CD8-positive, alpha-beta memory T cell (primary cell): ENCODE data around the gene LAMTOR5. TPM values are rescaled to one million over a fixed set of nuclear protein-coding genes. Genes with fewer than 3 reads are reported as not detected.

Experiments used
- CTCF ChIA-PET: fragments of 350-600 bp; sonication (Branson Sonifier 250); formaldehyde crosslinking; loops from one replicate; lab custom pipeline; 2021; ENCODE audit warnings: antibody characterized with exemption; lab: Charles Lee
- POLR2A ChIA-PET: fragments of 350-600 bp; sonication (Branson Sonifier 250); formaldehyde crosslinking; loops from one replicate; lab custom pipeline; 2021; ENCODE audit warnings: antibody characterized with exemption; lab: Charles Lee
- DNase-seq, 5 donors: peaks; one replicate each; pipeline versions ENCODE4 v3.0.0 to v3.0.0-alpha.2; 2020 to 2022; ENCODE audit warnings: mixed read lengths in 1 of 5
- H3K27ac ChIP-seq: one replicate; pipeline ENCODE4 v1.7.0; 2013; ENCODE audit warnings: low read depth, mild to moderate bottlenecking, low read length, moderate library complexity
- H3K27me3 ChIP-seq: 2 replicates; pipeline ENCODE4 v1.7.0; 2013; ENCODE audit warnings: low read length, mild to moderate bottlenecking; ENCODE audit not compliant: insufficient read depth, poor library complexity, severe bottlenecking
- H3K36me3 ChIP-seq: 2 replicates; pipeline ENCODE4 v1.7.0; 2013; ENCODE audit warnings: mild to moderate bottlenecking, low read length, moderate library complexity; ENCODE audit not compliant: insufficient read depth
- H3K4me1 ChIP-seq: 2 replicates; pipeline ENCODE4 v1.7.0; 2013; ENCODE audit warnings: mild to moderate bottlenecking, low read length, moderate library complexity; ENCODE audit not compliant: insufficient read depth
- H3K4me3 ChIP-seq: 2 replicates; pipeline ENCODE4 v1.7.0; 2013; ENCODE audit warnings: mild to moderate bottlenecking, low read length
- H3K9me3 ChIP-seq: 2 replicates; pipeline ENCODE4 v1.7.0; 2013; ENCODE audit warnings: mild to moderate bottlenecking, low read length
- H3K27ac Mint-ChIP-seq, 8 donors: one replicate each; pipeline ENCODE4 v1.8.0; 2020 to 2021; ENCODE audit warnings: mixed read lengths in 8 of 8, mild to moderate bottlenecking in 6 of 8, inconsistent platforms in 3 of 8, moderate library complexity in 3 of 8
- H3K27me3 Mint-ChIP-seq, 2 donors: one replicate each; pipeline ENCODE4 v1.8.0; 2020 to 2021; ENCODE audit warnings: mixed read lengths in 2 of 2, mild to moderate bottlenecking in 1 of 2, moderate library complexity in 1 of 2
- H3K36me3 Mint-ChIP-seq, 3 donors: one replicate each; pipeline ENCODE4 v1.8.0; 2020 to 2021; ENCODE audit warnings: mixed read lengths in 3 of 3, inconsistent platforms in 1 of 3, mild to moderate bottlenecking in 1 of 3
- H3K4me1 Mint-ChIP-seq, 3 donors: one replicate each; pipeline ENCODE4 v1.8.0; 2020 to 2021; ENCODE audit warnings: mixed read lengths in 3 of 3, inconsistent platforms in 1 of 3, mild to moderate bottlenecking in 1 of 3
- H3K4me3 Mint-ChIP-seq, 7 donors: one replicate each; pipeline ENCODE4 v1.8.0; 2020 to 2021; ENCODE audit warnings: mixed read lengths in 7 of 7, mild to moderate bottlenecking in 6 of 7, moderate library complexity in 4 of 7, inconsistent platforms in 2 of 7
- H3K9me3 Mint-ChIP-seq, 5 donors: one replicate each; pipeline ENCODE4 v1.8.0; 2020 to 2022; ENCODE audit warnings: mixed read lengths in 5 of 5, mild to moderate bottlenecking in 3 of 5, moderate library complexity in 2 of 5, inconsistent platforms in 1 of 5
- polyA plus RNA-seq: library from polyadenylated mRNA; unstranded; fragments of 300-500 nt; fragmentation: Illumina TruSeq; gene quantifications from one replicate; pipeline ENCODE4 v1.2.3, GENCODE V29; 2021
- total RNA-seq, 2 experiments: library from RNA; stranded (reverse); gene quantifications; one replicate each; pipeline ENCODE4 v1.2.3, GENCODE V29; 2021

Gene LAMTOR5
- total RNA-seq (100 to 1,000 TPM; 148 to 157 TPM), polyA plus RNA-seq (262 TPM)

- Histone ChIP-seq H3K4me3 (peak within 1 kb of the TSS; percentile 100), H3K27ac (peak within 1 kb of the TSS; percentile 97), H3K9me3 (no peaks in the 10 kb centered on the region), H3K4me1 (peaks cover 22% of the 10 kb centered on the region), H3K36me3 (peaks cover 19% of the 10 kb centered on the region), H3K27me3 (no peaks in the 10 kb centered on the region)
- DNase-seq = peak; percentile 85 to 93 (median 87)
- Mint-ChIP-seq H3K9me3 (no peaks in the 10 kb centered on the region), H3K4me1 (peaks cover 24 to 33% (median 31%) of the 10 kb centered on the region in 3 donors), H3K36me3 (peaks cover 0 to 33% (median 6%) of the 10 kb centered on the region in 3 donors), H3K4me3 (peak within 1 kb of the TSS; percentile 95 to 100 (median 99)), H3K27me3 (no peaks in the 10 kb centered on the region), H3K27ac (peak within 1 kb of the TSS; percentile 90 to 100 (median 99))
- ChIA-PET CTCF (interaction anchor here (0.8 to 6.3 kb wide), 6 partner anchors 13 to 205 kb away, joined by 3 to 39 read pairs (median 4); partner anchors contain the start of gene RBM15), POLR2A (interaction anchor here (0.5 to 2.2 kb wide), 5 partner anchors 8 to 200 kb away, joined by 3 to 16 read pairs (median 4); partner anchors contain the start of genes KCNC4 and RBM15)
Measured at GRCh38 chr1:110407260-110408210, at the start of gene LAMTOR5. LAMTOR5 (minus strand) TSS chr1:110407694; CDS start chr1:110407620, 74 bp downstream.

- no peaks in the 10 kb centered on the region for H3K4me1 ChIP-seq
- ChIA-PET POLR2A (no interaction called here), CTCF (interaction anchor here (0.9 to 9.8 kb wide), 3 partner anchors 248 to 307 kb away, joined by 3 to 124 read pairs (median 110); partner anchors contain the start of genes KCNC4 and SLC6A17)
- no peak overlapping the region for H3K4me3 ChIP-seq
- peaks cover 3% of the 10 kb centered on the region for H3K27me3 ChIP-seq
- Mint-ChIP-seq H3K36me3 (no peaks in the 10 kb centered on the region), H3K4me3 (no peak overlapping the region), H3K27me3 (peaks cover 4 to 12% of the 10 kb centered on the region in 2 donors), H3K4me1 (no peaks in the 10 kb centered on the region), H3K9me3 (no peaks in the 10 kb centered on the region), H3K27ac (no peak overlapping the region)
- no peaks in the 10 kb centered on the region for H3K9me3 ChIP-seq
- no peak for DNase-seq
- H3K27ac ChIP-seq = no peak overlapping the region
- H3K36me3 ChIP-seq = no peaks in the 10 kb centered on the region
Measured at GRCh38 chr1:110457206-110457605, 49.7 kb upstream of the LAMTOR5 start.

DNA sequence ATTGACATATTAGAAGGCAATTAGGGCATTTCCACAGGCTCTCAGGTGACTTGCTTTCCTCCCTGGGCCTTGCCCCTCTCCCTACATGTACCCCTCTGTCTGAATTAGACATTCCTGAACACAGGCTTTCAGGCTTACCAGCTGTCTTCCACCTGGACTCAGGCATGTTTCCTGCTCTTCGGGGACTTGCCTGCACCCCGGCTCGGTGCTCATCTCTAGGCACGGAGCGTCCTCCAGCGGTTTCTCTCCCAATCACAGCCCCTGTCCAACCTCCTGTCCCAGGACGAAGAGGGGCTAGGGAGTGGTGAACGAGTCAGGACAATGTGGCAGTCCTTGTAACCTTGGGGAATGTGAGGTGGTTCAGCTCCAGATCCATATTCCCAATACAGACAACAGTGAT, 47.7 kb upstream of the LAMTOR5 start:
- no peak overlapping the region for H3K27ac ChIP-seq
- H3K9me3 ChIP-seq = no peaks in the 10 kb centered on the region
- H3K4me3 ChIP-seq = no peak overlapping the region
- no peaks in the 10 kb centered on the region for H3K36me3 ChIP-seq
- ChIA-PET CTCF (interaction anchor here (0.8 to 4.0 kb wide), 4 partner anchors 9 to 252 kb away, joined by 3 to 16 read pairs (median 4); no protein-coding TSS in a partner anchor), POLR2A (no interaction called here)
- Mint-ChIP-seq H3K27me3 (peaks cover 11 to 27% of the 10 kb centered on the region in 2 donors), H3K9me3 (no peaks in the 10 kb centered on the region), H3K4me3 (no peak overlapping the region), H3K36me3 (no peaks in the 10 kb centered on the region), H3K4me1 (no peaks in the 10 kb centered on the region), H3K27ac (no peak overlapping the region)
- no peaks in the 10 kb centered on the region for H3K4me1 ChIP-seq
- DNase-seq = no peak
- peaks cover 6% of the 10 kb centered on the region for H3K27me3 ChIP-seq

- Mint-ChIP-seq H3K4me1 (no peaks in the 10 kb centered on the region), H3K27me3 (peaks cover 11 to 27% of the 10 kb centered on the region in 2 donors), H3K36me3 (no peaks in the 10 kb centered on the region), H3K4me3 (no peak overlapping the region), H3K27ac (no peak overlapping the region), H3K9me3 (no peaks in the 10 kb centered on the region)
- H3K36me3 ChIP-seq = no peaks in the 10 kb centered on the region
- H3K9me3 ChIP-seq = no peaks in the 10 kb centered on the region
- H3K27ac ChIP-seq = no peak overlapping the region
- POLR2A ChIA-PET = no interaction called here
- CTCF ChIA-PET = interaction anchor here (1.1 to 4.0 kb wide), 4 partner anchors 16 to 257 kb away, joined by 3 to 16 read pairs (median 6); no protein-coding TSS in a partner anchor
- peaks cover 6% of the 10 kb centered on the region for H3K27me3 ChIP-seq
- no peak overlapping the region for H3K4me3 ChIP-seq
- H3K4me1 ChIP-seq = no peaks in the 10 kb centered on the region
- DNase-seq = no peak
Measured at GRCh38 chr1:110454328-110454727, 46.8 kb upstream of the LAMTOR5 start.

DNA sequence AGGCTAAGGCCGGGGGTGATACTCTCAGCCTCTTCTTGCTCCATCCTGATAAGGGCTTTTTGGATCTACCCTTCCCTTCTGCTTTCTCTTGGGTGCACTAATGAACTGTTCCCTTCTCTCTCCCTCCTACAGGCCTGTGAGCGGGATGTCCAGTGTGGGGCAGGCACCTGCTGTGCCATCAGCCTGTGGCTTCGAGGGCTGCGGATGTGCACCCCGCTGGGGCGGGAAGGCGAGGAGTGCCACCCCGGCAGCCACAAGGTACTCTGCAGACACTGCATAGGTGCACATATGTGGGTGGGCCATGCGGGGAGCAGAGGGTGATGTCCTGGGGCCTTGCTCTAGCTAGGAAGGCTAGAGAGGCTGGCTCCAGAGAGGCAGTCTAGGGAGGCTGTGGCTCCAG, 46.3 kb upstream of the LAMTOR5 start:
- H3K9me3 Mint-ChIP-seq = no peaks in the 10 kb centered on the region
- peaks cover 13 to 29% of the 10 kb centered on the region in 2 donors for H3K27me3 Mint-ChIP-seq
- no peaks in the 10 kb centered on the region for H3K9me3 ChIP-seq
- ChIA-PET POLR2A (no interaction called here), CTCF (interaction anchor here (1.4 to 4.0 kb wide), 4 partner anchors 246 to 257 kb away, joined by 6 to 16 read pairs (median 6); no protein-coding TSS in a partner anchor)
- H3K4me1 Mint-ChIP-seq = no peaks in the 10 kb centered on the region
- DNase-seq = no peak
- no peak overlapping the region for H3K27ac ChIP-seq
- H3K4me3 Mint-ChIP-seq = no peak overlapping the region
- H3K27ac Mint-ChIP-seq = peak overlapping the region in 2 of 8 donors; percentile 51 to 92
- H3K36me3 ChIP-seq = no peaks in the 10 kb centered on the region
- H3K4me3 ChIP-seq = no peak overlapping the region
- no peaks in the 10 kb centered on the region for H3K36me3 Mint-ChIP-seq
- peaks cover 6% of the 10 kb centered on the region for H3K27me3 ChIP-seq
- no peaks in the 10 kb centered on the region for H3K4me1 ChIP-seq

GRCh38 chr1:110452330-110452729, 44.8 kb upstream of the LAMTOR5 start:
- H3K27me3 ChIP-seq = peaks cover 6% of the 10 kb centered on the region
- H3K36me3 ChIP-seq = no peaks in the 10 kb centered on the region
- H3K9me3 ChIP-seq = no peaks in the 10 kb centered on the region
- ChIA-PET CTCF (interaction anchor here (1.5 to 2.8 kb wide), 3 partner anchors 8 to 255 kb away, joined by 6 to 12 read pairs (median 7); no protein-coding TSS in a partner anchor), POLR2A (no interaction called here)
- Mint-ChIP-seq H3K27ac (no peak overlapping the region), H3K27me3 (peaks cover 11 to 31% of the 10 kb centered on the region in 2 donors), H3K4me1 (no peaks in the 10 kb centered on the region), H3K4me3 (no peak overlapping the region), H3K9me3 (no peaks in the 10 kb centered on the region), H3K36me3 (no peaks in the 10 kb centered on the region)
- H3K4me3 ChIP-seq = no peak overlapping the region
- H3K27ac ChIP-seq = no peak overlapping the region
- H3K4me1 ChIP-seq = no peaks in the 10 kb centered on the region
- DNase-seq = no peak

- ChIA-PET CTCF (interaction anchor here (1.0 to 1.5 kb wide), 2 partner anchors 10 to 243 kb away, joined by 3 to 12 read pairs; no protein-coding TSS in a partner anchor), POLR2A (no interaction called here)
- Histone ChIP-seq H3K9me3 (no peaks in the 10 kb centered on the region), H3K27me3 (peaks cover 6% of the 10 kb centered on the region), H3K4me1 (no peaks in the 10 kb centered on the region), H3K36me3 (no peaks in the 10 kb centered on the region), H3K4me3 (no peak within 1 kb of the TSS), H3K27ac (no peak within 1 kb of the TSS)
- Mint-ChIP-seq H3K27ac (no peak within 1 kb of the TSS), H3K4me1 (no peaks in the 10 kb centered on the region), H3K9me3 (no peaks in the 10 kb centered on the region), H3K4me3 (no peak within 1 kb of the TSS), H3K36me3 (no peaks in the 10 kb centered on the region), H3K27me3 (peaks cover 12 to 31% of the 10 kb centered on the region in 2 donors)
- no peak for DNase-seq
Measured at GRCh38 chr1:110450929-110451328, 43.4 kb upstream of the LAMTOR5 start, which contains the start of gene PROK1. PROK1 (plus strand) TSS chr1:110451149; CDS start chr1:110451217, 68 bp downstream.
